RWPE1 (cell line): Measurements from ENCODE around the gene RPS6KA3.

Experiments used
- CTCF ChIA-PET: fragments of 350-600 bp; sonication (Branson Sonifier 250); formaldehyde crosslinking; extraction: SDS; loops from one replicate; lab custom pipeline; 2021; lab: Yijun Ruan, JAX
- POLR2A ChIA-PET: fragments of 400-600 bp; formaldehyde crosslinking; extraction: SDS; loops from one replicate; lab custom pipeline; 2020; ENCODE audit warnings: antibody characterized with exemption; ENCODE audit not compliant: low non-redundant PET; lab: Yijun Ruan, JAX
- DNase-seq: peaks from one replicate; pipeline ENCODE4 v3.0.0; 2012; ENCODE audit warnings: low spot score
- H3K27ac ChIP-seq: fragments of 450-650 bp; 2 replicates; pipeline ENCODE4 v1.5.1; 2017
- CTCF ChIP-seq: fragments of 450-650 bp; conservative IDR thresholded peaks from 2 replicates; pipeline ENCODE4 v1.5.1; 2017; ENCODE audit warnings: low read depth, mild to moderate bottlenecking

RPS6KA3 gene

GRCh38 chrX:20267931-20268701 is 1.4 kb upstream of the RPS6KA3 start:
- POLR2A ChIA-PET, result no interaction called here

GRCh38 chrX:20267607-20267930 is 860 bp upstream of the RPS6KA3 start:
- no peak for DNase-seq
- peak overlapping the region; percentile 85 for H3K27ac ChIP-seq
- TF ChIP-seq CTCF, result no peak
- CTCF ChIA-PET, result interaction anchor here (0.6 kb wide), 1 partner anchor 190 kb away, joined by 3 read pairs; no protein-coding TSS in a partner anchor
- POLR2A ChIA-PET, result interaction anchor here (0.6 kb wide), 2 partner anchors 141 to 148 kb away, joined by 4 to 5 read pairs; no protein-coding TSS in a partner anchor

More at GRCh38 chrX:20267931-20268701, 1.4 kb upstream of the RPS6KA3 start:
- TF ChIP-seq CTCF, result no peak
- CTCF ChIA-PET, result no interaction called here
- H3K27ac ChIP-seq, result peak overlapping the region; percentile 85
- DNase-seq, result no peak

GRCh38 chrX:20265726-20266681 is 705 bp downstream of the RPS6KA3 start:
- POLR2A ChIA-PET, result no interaction called here

GRCh38 chrX:20265221-20265725 is 1.4 kb downstream of the RPS6KA3 start:
- peak overlapping the region; percentile 85 for H3K27ac ChIP-seq
- no peak for TF ChIP-seq CTCF
- POLR2A ChIA-PET, result no interaction called here
- CTCF ChIA-PET, result no interaction called here
- peak; percentile 26 for DNase-seq

More at GRCh38 chrX:20265726-20266681, 705 bp downstream of the RPS6KA3 start:
- CTCF ChIA-PET, result no interaction called here
- H3K27ac ChIP-seq, result peak overlapping the region; percentile 85
- TF ChIP-seq CTCF, result no peak
- no peak for DNase-seq

- ChIA-PET CTCF (interaction anchor here (0.6 kb wide), 1 partner anchor 179 kb away, joined by 3 read pairs; no protein-coding TSS in a partner anchor), POLR2A (no interaction called here)
- TF ChIP-seq CTCF, result no peak
- no peak overlapping the region for H3K27ac ChIP-seq
- DNase-seq, result no peak
These were observed 3.2 kb downstream of the RPS6KA3 start for GRCh38 chrX:20263474-20263873.

- no peak for TF ChIP-seq CTCF
- ChIA-PET CTCF (no interaction called here), POLR2A (no interaction called here)
These were observed 5.8 kb downstream of the RPS6KA3 start for GRCh38 chrX:20260885-20261284.

More at GRCh38 chrX:20260885-20261284, 5.8 kb downstream of the RPS6KA3 start:
- DNase-seq, result no peak
- no peak overlapping the region for H3K27ac ChIP-seq
